CD4-positive, alpha-beta T cell (primary cell): ENCODE results near the gene ABCD3. TPM values are rescaled to one million over a fixed set of nuclear protein-coding genes. Genes with fewer than 3 reads are reported as not detected.
A peak's percentile ranks its signal among the peaks of the same experiment; 100 is the strongest.

ENCODE experiments used
- ATAC-seq: fragments of 200-7000 bp; cut with Tn5 transposase; one replicate; pipeline ENCODE4 v1.10.0; 2022; ENCODE audit warnings: mild to moderate bottlenecking; ENCODE audit not compliant: poor library complexity
- CTCF ChIA-PET: fragments of 350-600 bp; sonication (Branson Sonifier 250); formaldehyde crosslinking; loops from one replicate; lab custom pipeline; 2021; ENCODE audit warnings: antibody characterized with exemption, inconsistent platforms; lab: Charles Lee
- POLR2A ChIA-PET: fragments of 350-600 bp; sonication (Branson Sonifier 250); formaldehyde crosslinking; loops from one replicate; lab custom pipeline; 2021; ENCODE audit warnings: antibody characterized with exemption, inconsistent platforms; lab: Charles Lee
- DNase-seq, 14 experiments: peaks; one replicate each; pipeline ENCODE4 v3.0.0-alpha.2; 2013 to 2020; ENCODE audit warnings: mixed read lengths in 2 of 14
- H3K27ac ChIP-seq, 2 donors: one replicate each; pipeline versions ENCODE4 v1.5.1 to v1.7.0; 2013; ENCODE audit warnings: low read length in 2 of 2, low read depth in 1 of 2, mild to moderate bottlenecking in 1 of 2
- H3K27me3 ChIP-seq, 2 experiments: 1 replicate in 1 of 2; 2 replicates in 1 of 2; pipeline versions ENCODE4 v1.6.1 to v1.7.0; 2013; ENCODE audit warnings: low read length in 2 of 2, control low read depth in 1 of 2, mild to moderate bottlenecking in 1 of 2, moderate library complexity in 1 of 2; ENCODE audit not compliant: insufficient read depth in 2 of 2, control insufficient read depth in 1 of 2
- H3K36me3 ChIP-seq: one replicate; pipeline ENCODE4 v1.6.1; 2013; ENCODE audit warnings: low read length, control low read depth; ENCODE audit not compliant: insufficient read depth
- H3K4me1 ChIP-seq: one replicate; pipeline ENCODE4 v1.6.1; 2013; ENCODE audit warnings: low read length, control low read depth; ENCODE audit not compliant: insufficient read depth
- H3K4me3 ChIP-seq: one replicate; pipeline ENCODE4 v1.5.1; 2013; ENCODE audit warnings: mild to moderate bottlenecking, low read length, moderate library complexity
- H3K9me3 ChIP-seq, 2 experiments: 1 replicate in 1 of 2; 2 replicates in 1 of 2; pipeline versions ENCODE4 v1.6.1 to v1.7.0; 2013; ENCODE audit warnings: low read length in 2 of 2, mild to moderate bottlenecking in 2 of 2, control low read depth in 1 of 2, moderate library complexity in 1 of 2; ENCODE audit not compliant: control insufficient read depth in 1 of 2, insufficient read depth in 1 of 2
- H3K27ac Mint-ChIP-seq: one replicate; pipeline ENCODE4 v1.8.0; 2020; ENCODE audit warnings: mixed read lengths
- H3K27me3 Mint-ChIP-seq: one replicate; pipeline ENCODE4 v1.8.0; 2021; ENCODE audit warnings: mixed read lengths
- H3K36me3 Mint-ChIP-seq: one replicate; pipeline ENCODE4 v1.8.0; 2021; ENCODE audit warnings: low read depth, mixed read lengths
- H3K4me1 Mint-ChIP-seq: one replicate; pipeline ENCODE4 v1.8.0; 2021; ENCODE audit warnings: low read depth, mixed read lengths
- H3K4me3 Mint-ChIP-seq: one replicate; pipeline ENCODE4 v1.8.0; 2020; ENCODE audit warnings: mild to moderate bottlenecking, mixed read lengths
- H3K9me3 Mint-ChIP-seq: one replicate; pipeline ENCODE4 v1.8.0; 2020; ENCODE audit warnings: mixed read lengths
- CTCF ChIP-seq: fragments of 200-600 bp; IDR thresholded peaks from one replicate; pipeline ENCODE4 v1.8.0; 2022; ENCODE audit warnings: antibody characterized with exemption, mild to moderate bottlenecking
- intact Hi-C, 2 experiments: fragments of 100-400 bp; cut with DNase I in 1 of 2; cut with micrococcal nuclease in 1 of 2; formaldehyde crosslinking; loops; one replicate each; pipeline versions ENCODE4 v1.15.1 to v1.9.0; 2023 to 2025; cut with DNase I, micrococcal nuclease
- total RNA-seq, 174 experiments: library from RNA in 2 of 174; stranded (reverse) in 2 of 174; gene quantifications; one replicate each; pipeline ENCODE4 v1.2.3 and lab custom pipeline; 2021 to 2026

Gene ABCD3
- total RNA-seq, 2 experiments from 2014 or later: 13.0 to 13.5 TPM

- Histone ChIP-seq H3K36me3 (no peaks in the 10 kb centered on the region), H3K4me3 (no peak overlapping the region), H3K9me3 (no peaks in the 10 kb centered on the region), H3K4me1 (no peaks in the 10 kb centered on the region), H3K27me3 (no peaks in the 10 kb centered on the region), H3K27ac (no peak overlapping the region)
- intact Hi-C loops: no loop called here
- Mint-ChIP-seq H3K36me3 (peaks cover 50% of the 10 kb centered on the region), H3K27ac (no peak overlapping the region), H3K4me1 (no peaks in the 10 kb centered on the region), H3K4me3 (no peak overlapping the region), H3K9me3 (no peaks in the 10 kb centered on the region), H3K27me3 (no peaks in the 10 kb centered on the region)
- DNase-seq (no peak), ATAC-seq (no peak)
- ChIA-PET CTCF (interaction anchor here (1.0 to 1.5 kb wide), 2 partner anchors 11 to 20 kb away, joined by 3 to 4 read pairs; no protein-coding TSS in a partner anchor), POLR2A (no interaction called here)
- TF ChIP-seq CTCF: no peak
These were observed 57.0 kb downstream of the ABCD3 start for GRCh38 chr1:94475232-94475631.

- H3K9me3 ChIP-seq: no peaks in the 10 kb centered on the region
- H3K27ac ChIP-seq: no peak overlapping the region
- H3K4me3 ChIP-seq: no peak overlapping the region
- Mint-ChIP-seq H3K27me3 (no peaks in the 10 kb centered on the region), H3K27ac (no peak overlapping the region), H3K4me1 (no peaks in the 10 kb centered on the region), H3K36me3 (peaks cover 64% of the 10 kb centered on the region), H3K4me3 (no peak overlapping the region), H3K9me3 (no peaks in the 10 kb centered on the region)
- POLR2A ChIA-PET: no interaction called here
- no peak for ATAC-seq
- CTCF ChIA-PET: no interaction called here
- H3K27me3 ChIP-seq: no peaks in the 10 kb centered on the region
- DNase-seq: no peak
- H3K4me1 ChIP-seq: no peaks in the 10 kb centered on the region
- peaks cover 7% of the 10 kb centered on the region for H3K36me3 ChIP-seq
- TF ChIP-seq CTCF: no peak
- intact Hi-C loops: loop anchor here in 1 of 2 experiments (2.0 to 5.0 kb wide), 2 partner anchors 327 to 563 kb away; no protein-coding TSS in a partner anchor
These were observed 61.5 kb downstream of the ABCD3 start for GRCh38 chr1:94479682-94480081.

- Histone ChIP-seq H3K4me1 (no peaks in the 10 kb centered on the region), H3K27me3 (no peaks in the 10 kb centered on the region), H3K27ac (no peak overlapping the region), H3K4me3 (no peak overlapping the region), H3K36me3 (peaks cover 7% of the 10 kb centered on the region), H3K9me3 (no peaks in the 10 kb centered on the region)
- H3K27me3 Mint-ChIP-seq: no peaks in the 10 kb centered on the region
- no peak overlapping the region for H3K4me3 Mint-ChIP-seq
- no peaks in the 10 kb centered on the region for H3K9me3 Mint-ChIP-seq
- ChIA-PET CTCF (interaction anchor here (0.6 to 1.6 kb wide), 10 partner anchors 10 to 373 kb away, joined by 3 to 8 read pairs (median 3); no protein-coding TSS in a partner anchor), POLR2A (interaction anchor here (1.0 kb wide), 1 partner anchor 64 kb away, joined by 3 read pairs; no protein-coding TSS in a partner anchor)
- intact Hi-C loops: loop anchor here (1.0 to 5.0 kb wide), 4 partner anchors 325 to 562 kb away; no protein-coding TSS in a partner anchor
- H3K4me1 Mint-ChIP-seq: no peaks in the 10 kb centered on the region
- ATAC-seq (peak; percentile 75), DNase-seq (peak in 12 of 14 experiments; percentile 0 to 73 (median 12))
- peaks cover 67% of the 10 kb centered on the region for H3K36me3 Mint-ChIP-seq
- H3K27ac Mint-ChIP-seq: no peak overlapping the region
- peak; percentile 79 for TF ChIP-seq CTCF
These were observed 63.3 kb downstream of the ABCD3 start for GRCh38 chr1:94481473-94481933.
